GM21619 (cell line): ENCODE data around the gene TBC1D2B.

Source experiments
- ATAC-seq: cut with Tn5 transposase; IDR thresholded peaks from one replicate; pipeline ENCODE4 v1.9.1; 2021; ENCODE audit not compliant: unreplicated experiment

The TBC1D2B gene

GRCh38 chr15:78037779-78038305 is 39.7 kb downstream of the TBC1D2B start:
- no peak for ATAC-seq

GRCh38 chr15:78037328-78037727 is 40.2 kb downstream of the TBC1D2B start:
- ATAC-seq = no peak

- no peak for ATAC-seq
Observed at GRCh38 chr15:78035861-78036476, 41.5 kb downstream of the TBC1D2B start.

- no peak for ATAC-seq
Observed at GRCh38 chr15:78035321-78035751, 42.2 kb downstream of the TBC1D2B start.

GRCh38 chr15:78034495-78035191 is 42.9 kb downstream of the TBC1D2B start:
- ATAC-seq = peak; percentile 75

- ATAC-seq = no peak
Observed at GRCh38 chr15:78033864-78034263, 43.6 kb downstream of the TBC1D2B start.

GRCh38 chr15:78032671-78033070 is 44.8 kb downstream of the TBC1D2B start:
- ATAC-seq = no peak

- ATAC-seq = no peak
Observed at GRCh38 chr15:78024883-78025282, 52.6 kb downstream of the TBC1D2B start.

- no peak for ATAC-seq
Observed at GRCh38 chr15:78024519-78024870, 53.0 kb downstream of the TBC1D2B start.

- ATAC-seq = no peak
Observed at GRCh38 chr15:78023865-78024518, 53.5 kb downstream of the TBC1D2B start.

- ATAC-seq = no peak
Observed at GRCh38 chr15:78023081-78023665, 54.3 kb downstream of the TBC1D2B start.

- no peak for ATAC-seq
Observed at GRCh38 chr15:78021761-78022160, 55.8 kb downstream of the TBC1D2B start.

GRCh38 chr15:78020007-78020406 is 57.5 kb downstream of the TBC1D2B start:
- no peak for ATAC-seq

- ATAC-seq = peak; percentile 74
Observed at GRCh38 chr15:78018946-78019644, 58.4 kb downstream of the TBC1D2B start.

- no peak for ATAC-seq
Observed at GRCh38 chr15:78018445-78018844, 59.1 kb downstream of the TBC1D2B start.

GRCh38 chr15:78016860-78017259 is 60.7 kb downstream of the TBC1D2B start:
- ATAC-seq = no peak

GRCh38 chr15:78012643-78013077 is 64.9 kb downstream of the TBC1D2B start:
- no peak for ATAC-seq

GRCh38 chr15:78010067-78010466 is 67.4 kb downstream of the TBC1D2B start:
- no peak for ATAC-seq

GRCh38 chr15:78007964-78008886 is 69.3 kb downstream of the TBC1D2B start:
- ATAC-seq = no peak
